Ovary (tissue), 9 donors: Measurements from ENCODE around the gene FAM234A. TPM values are rescaled to one million over a fixed set of nuclear protein-coding genes. Genes with fewer than 3 reads are reported as not detected.

ENCODE experiments used
- DNase-seq, 5 donors: peaks; one replicate each; pipeline ENCODE4 v3.0.0-alpha.2; 2019 to 2020
- H3K27ac ChIP-seq, 2 donors: fragments of 200-600 bp; one replicate each; pipeline versions ENCODE4 v1.5.1 to v1.8.0; 2019 to 2022
- H3K27me3 ChIP-seq: fragments of 200-600 bp; one replicate; pipeline ENCODE4 v1.8.0; 2022
- H3K36me3 ChIP-seq: fragments of 200-600 bp; sonication (generic); one replicate; pipeline ENCODE4 v1.5.1; 2019
- H3K4me1 ChIP-seq: one replicate; pipeline ENCODE4 v1.8.1; 2013; ENCODE audit warnings: mild to moderate bottlenecking, moderate library complexity; ENCODE audit not compliant: insufficient read depth
- H3K4me3 ChIP-seq: fragments of 200-600 bp; sonication (generic); one replicate; pipeline ENCODE4 v1.5.1; 2017
- H3K9me3 ChIP-seq, 2 donors: fragments of 200-600 bp in 1 of 2; sonication (generic) in 1 of 2; one replicate each; pipeline versions ENCODE4 v1.5.1 to v1.8.1; 2013 to 2019; ENCODE audit warnings: mild to moderate bottlenecking in 1 of 2, moderate library complexity in 1 of 2
- CTCF ChIP-seq, 3 donors: fragments of 450-650 bp in 2 of 3; fragments of 200-600 bp in 1 of 3; IDR thresholded peaks; one replicate each; pipeline versions ENCODE4 v1.5.1 to v1.8.0; 2016 to 2022; ENCODE audit warnings: antibody characterized with exemption in 3 of 3, mild to moderate bottlenecking in 1 of 3
- EP300 ChIP-seq: sonication (generic); formaldehyde crosslinking; IDR thresholded peaks from one replicate; pipeline ENCODE4 v1.6.1; 2017; ENCODE audit warnings: antibody characterized with exemption
- POLR2A ChIP-seq: fragments of 450-650 bp; IDR thresholded peaks from one replicate; pipeline ENCODE4 v1.6.1; 2017; ENCODE audit warnings: antibody characterized with exemption, mild to moderate bottlenecking, moderate library complexity
- WGBS, 3 donors: extraction: QIAGEN DNeasy Blood & Tissue Kit in 1 of 3; methylation state at CpG; one replicate each; pipeline versions ENCODE4 v1.1.5 to v1.1.7; 2013 to 2017; 5-methylcytosine and 5-hydroxymethylcytosine counted together
- intact Hi-C, 4 donors: fragments of 100-400 bp; cut with DNase I; formaldehyde crosslinking; loops; one replicate each; pipeline versions ENCODE4 v1.11.0 to v1.15.1; 2022 to 2023
- polyA plus RNA-seq, 2 donors: library from polyadenylated mRNA; stranded (reverse); fragments of 200-250 nt in 1 of 2; fragments of 350-450 nt in 1 of 2; fragmentation: Illumina TruSeq in 1 of 2; extraction: RNeasy Lipid Tissue Mini Kit (QIAGEN cat#74804) in 1 of 2; gene quantifications; one replicate each; pipeline ENCODE4 v1.2.3, GENCODE V29; 2013 to 2014
- total RNA-seq, 7 donors: library from RNA; depleted of rRNA in 2 of 7; stranded (reverse); fragments of >200 nt in 2 of 7; fragmentation: NEBNext Ultra II Directional in 3 of 7; extraction: Animal tissue kit (Norgen Biotek cat#: 25700) in 3 of 7; gene quantifications; one replicate each; pipeline versions ENCODE4 v1.1.0 to v1.2.4, GENCODE V29; 2016 to 2023
- donor health status: DM: no; HTN: no; CAD: no; lungs with moderate emphysema.
- donor health status: DM: no; HTN: no; CAD: no.
- donor health status: Bipolar disorder and iron deficiency.
- donor health status: DM: yes; HTN: yes; CAD: no.
- donor health status: DM: no; HTN: no; CAD: no.
- donor health status: DM: yes; HTN: yes; CAD: no.

The FAM234A gene
- total and polyA plus RNA-seq, 9 donors = 20.4 to 61.9 (median 49.2) TPM

DNA sequence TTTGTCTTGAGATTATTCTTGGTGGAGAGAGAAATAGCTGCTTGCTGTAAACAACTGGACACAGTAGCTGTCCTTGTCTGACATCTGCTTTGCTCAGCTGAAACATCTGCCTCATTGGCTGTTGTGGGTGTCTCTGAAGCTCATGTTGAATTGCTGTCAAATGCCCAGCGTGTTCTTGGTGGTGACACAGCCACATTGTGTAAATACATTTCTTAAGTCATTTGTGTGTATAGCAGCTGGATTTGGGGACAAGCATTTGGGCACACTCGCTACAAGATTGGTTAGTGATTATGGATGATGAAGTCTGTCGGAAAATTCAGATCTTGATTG is 5.3 kb downstream of the FAM234A start:
- DNase-seq = no peak

GRCh38 chr16:240559-240958 is 5.9 kb downstream of the FAM234A start:
- Histone ChIP-seq H3K27me3 (no peaks in the 10 kb centered on the region), H3K27ac (no peak overlapping the region), H3K9me3 (no peaks in the 10 kb centered on the region), H3K4me3 (no peak overlapping the region), H3K4me1 (peaks cover 2% of the 10 kb centered on the region), H3K36me3 (no peaks in the 10 kb centered on the region)
- TF ChIP-seq CTCF (IDR thresholded peaks at IDR 0.05) (no peak), POLR2A (no peak), EP300 (no peak)
- 93 to 97% (median 95%) methylated on average over 8 of the region's 8 CpGs for WGBS, 3 donors
- no peak for DNase-seq
- intact Hi-C loops = no loop called here

More for the DNA sequence above, 5.3 kb downstream of the FAM234A start:
- intact Hi-C loops = loop anchor here in 2 of 4 donors (5.0 to 10.0 kb wide), 2 partner anchors 107 to 115 kb away; partner anchors contain the start of gene AXIN1 (in 1 of the 2)
- H3K27me3 ChIP-seq = no peaks in the 10 kb centered on the region
- WGBS, 3 donors = 74 to 79% (median 79%) methylated on average over 3 of the region's 3 CpGs
- H3K9me3 ChIP-seq = no peaks in the 10 kb centered on the region
- no peak overlapping the region for H3K27ac ChIP-seq
- H3K36me3 ChIP-seq = no peaks in the 10 kb centered on the region
- no peak for TF ChIP-seq EP300
- no peak for TF ChIP-seq POLR2A
- TF ChIP-seq CTCF (IDR thresholded peaks at IDR 0.05) = no peak
- H3K4me3 ChIP-seq = no peak overlapping the region
- H3K4me1 ChIP-seq = peaks cover 2% of the 10 kb centered on the region

- intact Hi-C loops = no loop called here
- Histone ChIP-seq H3K36me3 (no peaks in the 10 kb centered on the region), H3K27ac (no peak overlapping the region), H3K27me3 (no peaks in the 10 kb centered on the region), H3K4me1 (peaks cover 2% of the 10 kb centered on the region), H3K4me3 (no peak overlapping the region), H3K9me3 (no peaks in the 10 kb centered on the region)
- no peak for DNase-seq
- 88 to 93% (median 90%) methylated on average over 10 of the region's 10 CpGs for WGBS, 3 donors
- no peak for TF ChIP-seq CTCF (IDR thresholded peaks at IDR 0.05)
- TF ChIP-seq EP300 = no peak
- TF ChIP-seq POLR2A = no peak
Measured at GRCh38 chr16:242281-242680, 7.7 kb downstream of the FAM234A start.

- Histone ChIP-seq H3K4me3 (no peak overlapping the region), H3K27ac (no peak overlapping the region), H3K27me3 (no peaks in the 10 kb centered on the region), H3K4me1 (peaks cover 2% of the 10 kb centered on the region), H3K9me3 (no peaks in the 10 kb centered on the region), H3K36me3 (no peaks in the 10 kb centered on the region)
- WGBS, 3 donors = 81 to 90% (median 82%) methylated on average over 4 of the region's 4 CpGs
- intact Hi-C loops = no loop called here
- DNase-seq = no peak
- TF ChIP-seq POLR2A = no peak
- TF ChIP-seq EP300 = no peak
- no peak for TF ChIP-seq CTCF (IDR thresholded peaks at IDR 0.05)
Measured at GRCh38 chr16:243348-243747, 8.7 kb downstream of the FAM234A start.

- intact Hi-C loops = no loop called here
- H3K27me3 ChIP-seq = no peaks in the 10 kb centered on the region
- H3K36me3 ChIP-seq = no peaks in the 10 kb centered on the region
- no peak overlapping the region for H3K27ac ChIP-seq
- no peak overlapping the region for H3K4me3 ChIP-seq
- WGBS, 3 donors = 85 to 95% (median 94%) methylated on average over 9 of the region's 9 CpGs
- no peaks in the 10 kb centered on the region for H3K9me3 ChIP-seq
- no peaks in the 10 kb centered on the region for H3K4me1 ChIP-seq
- no peak for DNase-seq
- TF ChIP-seq EP300 (no peak), CTCF (IDR thresholded peaks at IDR 0.05) (no peak), POLR2A (no peak)
Measured at GRCh38 chr16:245105-245504, 10.5 kb downstream of the FAM234A start.
